IMR-90 (cell line): ENCODE results near the gene BCL11A. TPM values are rescaled to one million over a fixed set of nuclear protein-coding genes. Genes with fewer than 3 reads are reported as not detected.

Source experiments
- ATAC-seq: fragments of 200-7000 bp; cut with Tn5 transposase; 2 replicates; pipeline ENCODE4 v1.9.1; 2020; ENCODE audit warnings: low read depth, mild to moderate bottlenecking, moderate library complexity
- BruUV-seq: library from RNA; stranded (reverse); fragments of 400-500 nt; replicated peaks from 2 replicates; lab custom pipeline; 2021; lab: Mats Ljungman, UMichigan
- CTCF ChIA-PET: fragments of 300-600 bp; formaldehyde crosslinking; extraction: SDS; loops from one replicate; lab custom pipeline; 2021; ENCODE audit warnings: antibody characterized with exemption; lab: Yijun Ruan, JAX
- POLR2A ChIA-PET: fragments of 300-600 bp; sonication (Branson Sonifier 250); formaldehyde crosslinking; loops from one replicate; lab custom pipeline; 2022; ENCODE audit warnings: antibody characterized with exemption; ENCODE audit not compliant: unreplicated experiment; lab: Charles Lee
- DNase-seq: peaks from one replicate; pipeline ENCODE4 v3.0.0; 2013
- H2AFZ ChIP-seq: replicated peaks from 2 replicates; pipeline ENCODE3; 2013; ENCODE audit warnings: low read length, mild to moderate bottlenecking; ENCODE audit not compliant: poor library complexity
- H2AK5ac ChIP-seq: 2 replicates; pipeline ENCODE4 v1.6.1; 2013; ENCODE audit warnings: low read depth, low read length, inconsistent platforms
- H2AK9ac ChIP-seq: replicated peaks from 2 replicates; pipeline ENCODE3; 2013; ENCODE audit warnings: mild to moderate bottlenecking, low read depth, low read length, moderate library complexity; ENCODE audit not compliant: poor library complexity
- H2BK120ac ChIP-seq: 2 replicates; pipeline ENCODE4 v1.6.1; 2013; ENCODE audit warnings: low read depth, low read length, inconsistent platforms
- H2BK15ac ChIP-seq: 3 replicates; pipeline ENCODE4 v1.6.1; 2013; ENCODE audit warnings: low read depth, low read length, inconsistent platforms
- H2BK20ac ChIP-seq: 2 replicates; pipeline ENCODE4 v1.6.1; 2013; ENCODE audit warnings: low read depth, mild to moderate bottlenecking, inconsistent platforms, low read length, moderate library complexity
- H2BK5ac ChIP-seq: 2 replicates; pipeline ENCODE4 v1.6.1; 2013; ENCODE audit warnings: mild to moderate bottlenecking, low read depth, low read length, inconsistent platforms; ENCODE audit not compliant: poor library complexity, severe bottlenecking
- H3K14ac ChIP-seq: replicated peaks from 2 replicates; pipeline ENCODE4 v1.6.1; 2013; ENCODE audit warnings: low read depth, low read length, inconsistent platforms
- H3K18ac ChIP-seq: 2 replicates; pipeline ENCODE4 v1.6.1; 2013; ENCODE audit warnings: low read depth, low read length, control low read depth
- H3K23ac ChIP-seq: 2 replicates; pipeline ENCODE4 v1.6.1; 2013; ENCODE audit warnings: low read depth, low read length, inconsistent platforms
- H3K27ac ChIP-seq: 2 replicates; pipeline ENCODE4 v1.5.1; 2013; ENCODE audit warnings: mild to moderate bottlenecking, control low read depth, low read length; ENCODE audit not compliant: insufficient read depth
- H3K27me3 ChIP-seq: 2 replicates; pipeline ENCODE4 v1.6.1; 2013; ENCODE audit warnings: low read length; ENCODE audit not compliant: control insufficient read depth, insufficient read depth
- H3K36me3 ChIP-seq: 2 replicates; pipeline ENCODE4 v1.6.1; 2013; ENCODE audit warnings: low read length, mixed read lengths; ENCODE audit not compliant: control insufficient read depth, insufficient read depth
- H3K4ac ChIP-seq: 2 replicates; pipeline ENCODE4 v1.6.1; 2013; ENCODE audit warnings: low read depth, low read length, inconsistent platforms
- H3K4me1 ChIP-seq: 2 replicates; pipeline ENCODE4 v1.6.1; 2013; ENCODE audit warnings: low read length, mixed read lengths; ENCODE audit not compliant: control insufficient read depth, insufficient read depth
- H3K4me2 ChIP-seq: 2 replicates; pipeline ENCODE4 v1.6.1; 2013; ENCODE audit warnings: low read depth, mild to moderate bottlenecking, control low read depth, low read length, moderate library complexity
- H3K4me3 ChIP-seq: 2 replicates; pipeline ENCODE4 v1.5.1; 2013; ENCODE audit warnings: low read depth, mild to moderate bottlenecking, control low read depth, low read length, moderate library complexity; ENCODE audit not compliant: insufficient read depth
- H3K56ac ChIP-seq: 2 replicates; pipeline ENCODE4 v1.6.1; 2013; ENCODE audit warnings: low read length, inconsistent platforms; ENCODE audit not compliant: insufficient read depth; ENCODE audit errors: extremely low read depth
- H3K79me1 ChIP-seq, 2 experiments: 2 replicates each; pipeline ENCODE4 v1.6.1; 2013; ENCODE audit warnings: low read length in 2 of 2, inconsistent platforms in 1 of 2, low read depth in 1 of 2
- H3K9ac ChIP-seq: 2 replicates; pipeline ENCODE4 v1.6.1; 2013; ENCODE audit warnings: low read depth, low read length, control low read depth
- H3K9me1 ChIP-seq: 2 replicates; pipeline ENCODE4 v1.6.1; 2013; ENCODE audit warnings: low read length, inconsistent platforms; ENCODE audit not compliant: insufficient read depth
- H3K9me3 ChIP-seq: 2 replicates; pipeline ENCODE4 v1.6.1; 2013; ENCODE audit warnings: low read length; ENCODE audit not compliant: control insufficient read depth, insufficient read depth
- H4K20me1 ChIP-seq: 2 replicates; pipeline ENCODE4 v1.6.1; 2013; ENCODE audit warnings: low read length, inconsistent platforms; ENCODE audit not compliant: insufficient read depth
- H4K5ac ChIP-seq: 2 replicates; pipeline ENCODE4 v1.6.1; 2013; ENCODE audit warnings: mild to moderate bottlenecking, low read depth, low read length, control low read depth
- H4K8ac ChIP-seq, 2 experiments: 2 replicates each; pipeline ENCODE4 v1.6.1; 2013; ENCODE audit warnings: low read depth in 2 of 2, low read length in 2 of 2, control low read depth in 1 of 2, inconsistent platforms in 1 of 2
- H4K91ac ChIP-seq: 2 replicates; pipeline ENCODE4 v1.6.1; 2013; ENCODE audit warnings: low read depth, low read length, inconsistent platforms; ENCODE audit not compliant: insufficient read depth
- FOS ChIP-seq: fragments of 150-350 bp; IDR thresholded peaks from 2 replicates; pipeline ENCODE4 v1.6.1; 2016; ENCODE audit warnings: low read depth, low read length
- MXI1 ChIP-seq: IDR thresholded peaks from 2 replicates; pipeline ENCODE4 v1.6.1; 2012; ENCODE audit warnings: low read depth, mild to moderate bottlenecking, low read length, moderate library complexity, borderline replicate concordance
- NFE2L2 ChIP-seq: fragments of 150-350 bp; IDR thresholded peaks from 2 replicates; pipeline ENCODE4 v1.6.1; 2016; ENCODE audit warnings: low read depth, mild to moderate bottlenecking, low read length
- RAD21 ChIP-seq: IDR thresholded peaks from 2 replicates; pipeline ENCODE4 v1.6.1; 2012; ENCODE audit warnings: low read length, improper control_type of control experiment
- RFX5 ChIP-seq: IDR thresholded peaks from 2 replicates; pipeline ENCODE4 v1.8.0; 2012; ENCODE audit warnings: low read depth, mild to moderate bottlenecking, low read length, moderate library complexity
- SMC3 ChIP-seq: fragments of 150-350 bp; IDR thresholded peaks from 2 replicates; pipeline ENCODE4 v1.6.1; 2016; ENCODE audit warnings: low read depth, mild to moderate bottlenecking, antibody characterized with exemption, low read length, moderate library complexity
- WGBS, 2 experiments: methylation state at CpG; one replicate each; pipeline versions ENCODE4 v1.1.5 to v1.1.7; 2013; ENCODE audit warnings: missing lambda C conversion rate in 2 of 2; ENCODE audit not compliant: insufficient read length in 1 of 2; ENCODE audit errors: extremely low coverage in 2 of 2; 5-methylcytosine and 5-hydroxymethylcytosine counted together
- dilution Hi-C: fragments of 300-500 bp; cut with HindIII; formaldehyde crosslinking; loops from one replicate; pipeline ENCODE4 v1.14.3; 2018; ENCODE audit warnings: low sequenced_read_pairs; ENCODE audit not compliant: unreplicated experiment
- in situ Hi-C: fragments of 300-500 bp; cut with MboI; formaldehyde crosslinking; loops from 3 replicates; pipeline ENCODE4 v1.14.3; 2019; ENCODE audit warnings: low sequenced_read_pairs, inconsistent platforms, mixed read lengths
- intact Hi-C: fragments of 100-400 bp; cut with micrococcal nuclease; formaldehyde crosslinking; loops from 2 replicates; pipeline ENCODE4 v1.10.0; 2022
- polyA plus RNA-seq, 3 experiments: library from polyadenylated mRNA; depleted of rRNA; stranded (reverse); fragments of >200 nt; gene quantifications; 2 replicates each; pipeline ENCODE4 v1.2.3, GENCODE V29; 2012; ENCODE audit warnings: low replicate concordance in 1 of 3
- total RNA-seq: library from RNA; depleted of rRNA; stranded (reverse); fragments of >200 nt; gene quantifications from 2 replicates; pipeline ENCODE4 v1.2.3, GENCODE V29; 2012
- TF ChIP-seq, protein P1 (sequence below): conservative IDR thresholded peaks from 2 replicates; pipeline ENCODE4 v1.5.1; 2012; ENCODE audit warnings: mild to moderate bottlenecking, low read depth, low read length, improper control_type of control experiment

Gene BCL11A
- total and polyA plus RNA-seq, 2 of the 4 experiments (the other 2 are of a cell fraction), result 1.0 to 1.1 TPM

DNA sequence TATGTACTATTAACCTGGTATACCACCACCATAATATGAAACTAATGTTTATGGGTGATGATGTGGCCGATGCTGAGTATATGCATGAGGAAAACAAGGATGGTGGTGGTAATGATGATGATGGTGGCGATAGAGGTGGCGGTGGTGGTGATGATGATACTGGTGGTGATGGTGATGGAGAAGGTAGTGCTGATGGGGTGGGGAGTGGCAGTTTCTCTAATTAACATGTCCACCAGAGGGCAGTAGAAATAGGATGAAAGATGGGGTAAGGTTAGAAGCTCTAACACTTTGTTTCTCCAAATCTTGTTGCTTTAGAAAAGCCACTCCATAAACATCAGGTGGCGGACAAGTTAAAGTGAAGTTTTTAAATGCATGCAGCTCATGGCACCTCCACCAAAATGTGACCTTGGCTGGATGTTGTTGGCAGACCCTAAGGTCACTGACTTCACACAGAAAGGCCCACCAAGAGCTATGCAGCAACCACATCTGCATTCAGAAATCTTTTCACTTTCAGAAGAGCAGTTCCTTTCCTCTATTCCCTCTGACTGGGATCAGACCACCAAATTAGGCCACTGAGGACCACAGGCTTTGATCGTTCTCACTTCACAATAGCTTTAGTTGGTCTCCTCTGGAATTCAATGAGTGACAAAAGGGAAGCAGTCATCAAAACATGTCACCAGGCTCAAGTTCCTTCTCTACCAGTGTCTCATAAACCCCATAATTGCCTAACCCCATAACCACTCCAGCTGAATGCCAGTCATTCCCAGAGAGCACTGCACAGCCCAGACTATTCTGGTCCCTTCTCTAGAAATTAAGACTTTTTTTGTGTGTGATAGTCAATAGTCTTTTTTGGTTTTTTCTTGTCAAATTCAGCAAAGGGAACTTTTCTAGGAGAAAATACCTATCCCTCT, 7.5 kb upstream of the BCL11A start:
- Histone ChIP-seq H2BK5ac (no peak overlapping the region), H3K27me3 (peaks cover 22% of the 10 kb centered on the region), H2BK15ac (no peak overlapping the region), H3K79me1 (no peaks in the 10 kb centered on the region), H2BK120ac (no peak overlapping the region), H2AK5ac (no peak overlapping the region), H3K9me1 (no peaks in the 10 kb centered on the region), H3K18ac (no peak overlapping the region), H3K4me1 (no peaks in the 10 kb centered on the region), H4K5ac (no peak overlapping the region), H3K4ac (no peak overlapping the region), H3K14ac (no peak overlapping the region), H4K91ac (no peak overlapping the region), H3K36me3 (no peaks in the 10 kb centered on the region), H3K27ac (no peak overlapping the region), H3K4me3 (no peak overlapping the region), H2BK20ac (no peak overlapping the region), H3K9ac (no peak overlapping the region), H2AK9ac (no peak overlapping the region), H3K23ac (no peak overlapping the region), H4K20me1 (no peaks in the 10 kb centered on the region), H3K4me2 (no peak overlapping the region), H2AFZ (no peak overlapping the region), H3K9me3 (no peaks in the 10 kb centered on the region), H4K8ac (no peak overlapping the region), H3K56ac (no peak overlapping the region)
- intact Hi-C loops (loop anchor here (1.0 kb wide), 1 partner anchor 21 kb away; no protein-coding TSS in a partner anchor), in situ Hi-C loops (loop anchor here (10.0 kb wide), 2 partner anchors 1256 to 1536 kb away; no protein-coding TSS in a partner anchor), dilution Hi-C loops (no loop called here)
- no TSS peak for BruUV-seq
- DNase-seq (no peak), ATAC-seq (peak; percentile 65)
- POLR2A ChIA-PET, result no interaction called here
- 64% methylated on average over 2 of the region's 5 CpGs; no CpG with 5 or more reads in 1 of the 2 experiments for WGBS, 2 experiments
- TF ChIP-seq RAD21 (peak; percentile 41), MXI1 (no peak), FOS (no peak), SMC3 (peak; percentile 41), NFE2L2 (no peak), RFX5 (no peak)
- TF ChIP-seq, protein P1, sequence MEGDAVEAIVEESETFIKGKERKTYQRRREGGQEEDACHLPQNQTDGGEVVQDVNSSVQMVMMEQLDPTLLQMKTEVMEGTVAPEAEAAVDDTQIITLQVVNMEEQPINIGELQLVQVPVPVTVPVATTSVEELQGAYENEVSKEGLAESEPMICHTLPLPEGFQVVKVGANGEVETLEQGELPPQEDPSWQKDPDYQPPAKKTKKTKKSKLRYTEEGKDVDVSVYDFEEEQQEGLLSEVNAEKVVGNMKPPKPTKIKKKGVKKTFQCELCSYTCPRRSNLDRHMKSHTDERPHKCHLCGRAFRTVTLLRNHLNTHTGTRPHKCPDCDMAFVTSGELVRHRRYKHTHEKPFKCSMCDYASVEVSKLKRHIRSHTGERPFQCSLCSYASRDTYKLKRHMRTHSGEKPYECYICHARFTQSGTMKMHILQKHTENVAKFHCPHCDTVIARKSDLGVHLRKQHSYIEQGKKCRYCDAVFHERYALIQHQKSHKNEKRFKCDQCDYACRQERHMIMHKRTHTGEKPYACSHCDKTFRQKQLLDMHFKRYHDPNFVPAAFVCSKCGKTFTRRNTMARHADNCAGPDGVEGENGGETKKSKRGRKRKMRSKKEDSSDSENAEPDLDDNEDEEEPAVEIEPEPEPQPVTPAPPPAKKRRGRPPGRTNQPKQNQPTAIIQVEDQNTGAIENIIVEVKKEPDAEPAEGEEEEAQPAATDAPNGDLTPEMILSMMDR, result peak; percentile 56
- CTCF ChIA-PET, result interaction anchor here (0.5 to 3.7 kb wide), 6 partner anchors 9 to 1813 kb away, joined by 3 to 23 read pairs (median 4); no protein-coding TSS in a partner anchor
